ENCODE results near the gene NUP107. TPM values are rescaled to one million over a fixed set of nuclear protein-coding genes. Genes with fewer than 3 reads are reported as not detected.
"Not testable (repeated sequence)": the region's sequence is repeated elsewhere in the genome, so short reads cannot be mapped to it uniquely, and the experiment has no call there.

Gene NUP107
- total RNA-seq (2014; rRNA removed) (89.3 and 106 TPM in 2 replicates), Bru-seq, nascent RNA (percentile 79 among the genes with signal in this experiment), BruChase-seq, experiment 1, labeled RNA remaining after a 6-hour chase (percentile 82 among the genes with signal in this experiment), BruChase-seq, experiment 2, labeled RNA remaining after a 2-hour chase (percentile 78 among the genes with signal in this experiment)
- long read RNA-seq, full-length matches to known transcripts = 59 of 118 reads
- long read RNA-seq, partial matches to known transcripts = 31 of 118 reads
- long read RNA-seq, other reads (novel, unspliced or antisense) = 28 of 118 reads

DNA sequence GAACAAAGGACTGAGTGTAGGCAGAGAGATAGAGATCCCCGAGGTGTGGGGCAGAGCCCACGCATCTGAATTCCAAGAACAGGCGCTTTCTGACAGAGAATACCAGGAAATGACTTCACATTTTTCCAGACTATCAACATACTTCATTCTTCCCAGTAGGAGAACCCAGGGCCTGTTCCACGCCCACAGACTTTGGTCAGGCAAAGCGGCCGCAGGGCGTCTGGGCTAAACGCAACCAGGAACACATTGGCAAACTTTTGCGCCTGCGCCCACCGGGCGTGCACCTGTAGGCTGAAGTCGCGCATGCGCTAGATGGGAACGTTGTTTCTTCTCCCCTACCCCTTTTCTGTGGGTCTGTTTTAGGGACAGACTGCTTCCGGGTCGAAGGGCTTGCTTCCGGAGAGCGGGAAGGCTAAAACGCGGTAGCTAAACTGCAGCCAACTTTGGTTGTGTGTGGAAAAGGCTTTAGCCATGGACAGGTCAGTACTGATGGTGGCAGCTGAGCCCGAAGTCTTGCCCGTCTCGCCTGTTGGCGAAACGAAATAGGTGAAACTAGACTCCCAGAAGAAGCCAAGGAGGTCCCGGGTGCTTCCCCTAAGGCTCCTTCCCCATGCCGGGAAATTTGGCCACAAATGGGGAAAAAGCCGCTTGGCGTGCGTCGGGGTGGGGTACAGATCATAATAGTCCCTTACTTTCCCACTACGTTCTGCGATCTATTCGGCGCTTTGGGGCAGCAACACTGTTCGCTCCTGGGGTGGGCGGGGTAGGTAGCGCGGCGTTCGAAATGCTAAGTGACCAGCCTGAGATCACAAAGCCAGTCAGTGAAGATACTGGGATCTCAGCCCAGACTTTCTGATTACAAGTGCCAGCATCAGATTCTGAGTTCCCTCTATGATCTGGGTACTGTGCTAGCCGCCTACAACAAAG, at the start of gene NUP107:
Gene NUP107 (plus strand): TSS at position 384 of the 927 bp plus-strand sequence. CDS start 88 bp downstream, at position 472.
- peak within 1 kb of the TSS; percentile 93 for H3K9ac ChIP-seq (ENCODE audit: low read length)
- H3K4me3 ChIP-seq (ENCODE audit: low read length) = peak within 1 kb of the TSS; percentile 83
- intact Hi-C loops (cut with micrococcal nuclease) = loop anchor here (2.0 kb wide), 1 partner anchor 76 kb away; the partner anchor contains the start of gene RAP1B
- CTCF ChIA-PET = interaction anchor here (0.7 kb wide), 1 partner anchor 646 kb away, joined by 5 read pairs; no protein-coding TSS in a partner anchor
- peak within 1 kb of the TSS; percentile 95 for H3K4me2 ChIP-seq (ENCODE audit: low read length)
- H3K27ac ChIP-seq (ENCODE audit: low read length) = peak within 1 kb of the TSS; percentile 70
- no peaks in the 10 kb centered on the region for H3K9me3 ChIP-seq (ENCODE audit: low read length)
- POLR2A ChIA-PET (ENCODE audit: unreplicated experiment) = no interaction called here
- H3K9me2 ChIP-seq (replicated peaks; ENCODE audit: low read length) = no peaks in the 10 kb centered on the region
- ATAC-seq (peak; percentile 97), DNase-seq (peak; percentile 100)
- BruUV-seq (replicated peaks) = TSS peak; percentile 72
- TF ChIP-seq, protein P1, sequence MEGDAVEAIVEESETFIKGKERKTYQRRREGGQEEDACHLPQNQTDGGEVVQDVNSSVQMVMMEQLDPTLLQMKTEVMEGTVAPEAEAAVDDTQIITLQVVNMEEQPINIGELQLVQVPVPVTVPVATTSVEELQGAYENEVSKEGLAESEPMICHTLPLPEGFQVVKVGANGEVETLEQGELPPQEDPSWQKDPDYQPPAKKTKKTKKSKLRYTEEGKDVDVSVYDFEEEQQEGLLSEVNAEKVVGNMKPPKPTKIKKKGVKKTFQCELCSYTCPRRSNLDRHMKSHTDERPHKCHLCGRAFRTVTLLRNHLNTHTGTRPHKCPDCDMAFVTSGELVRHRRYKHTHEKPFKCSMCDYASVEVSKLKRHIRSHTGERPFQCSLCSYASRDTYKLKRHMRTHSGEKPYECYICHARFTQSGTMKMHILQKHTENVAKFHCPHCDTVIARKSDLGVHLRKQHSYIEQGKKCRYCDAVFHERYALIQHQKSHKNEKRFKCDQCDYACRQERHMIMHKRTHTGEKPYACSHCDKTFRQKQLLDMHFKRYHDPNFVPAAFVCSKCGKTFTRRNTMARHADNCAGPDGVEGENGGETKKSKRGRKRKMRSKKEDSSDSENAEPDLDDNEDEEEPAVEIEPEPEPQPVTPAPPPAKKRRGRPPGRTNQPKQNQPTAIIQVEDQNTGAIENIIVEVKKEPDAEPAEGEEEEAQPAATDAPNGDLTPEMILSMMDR (conservative IDR thresholded peaks at IDR 0.05; ENCODE audit: low read depth, low read length) = no peak
- no peak for TF ChIP-seq EZH2 (IDR thresholded peaks at IDR 0.05; ENCODE audit: low read length, unreplicated experiment)
- H3F3A ChIP-seq (ENCODE audit: low read length, unreplicated experiment) = no peaks in the 10 kb centered on the region
- peaks cover 19% of the 10 kb centered on the region; the same call in 1 of the 2 replicates for H3K4me1 ChIP-seq (ENCODE audit: insufficient read depth, low read length)
- no peaks in the 10 kb centered on the region for H4K20me1 ChIP-seq (ENCODE audit: low read length)
- H3K79me2 ChIP-seq (ENCODE audit: low read length) = peaks cover 39% of the 10 kb centered on the region
- peak within 1 kb of the TSS; percentile 80 for H2AFZ ChIP-seq (ENCODE audit: low read length)
- no peaks in the 10 kb centered on the region for H3K27me3 ChIP-seq (ENCODE audit: low read length)
- H3K36me3 ChIP-seq (ENCODE audit: low read depth, low read length) = peaks cover 18% of the 10 kb centered on the region

DNA sequence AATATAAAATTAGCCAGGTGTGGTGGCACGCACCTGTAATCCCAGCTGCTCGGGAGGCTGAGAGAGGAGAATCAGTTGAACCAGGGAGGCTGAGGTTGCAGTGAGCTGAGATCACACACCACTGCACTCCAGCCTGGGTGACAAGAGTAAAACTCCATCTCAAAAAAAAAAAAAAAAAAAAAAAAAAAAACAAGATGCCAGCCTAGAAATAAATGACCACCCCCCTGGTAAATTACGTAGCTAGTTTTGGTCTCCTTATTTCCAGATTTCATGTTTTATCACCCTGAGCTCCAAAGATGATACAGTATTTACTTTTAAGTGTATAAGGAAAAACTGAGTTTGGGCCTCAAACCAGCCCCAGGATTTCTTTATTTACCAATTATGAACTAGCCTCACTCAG, 49.3 kb upstream of the NUP107 start:
- H3K9me2 ChIP-seq (replicated peaks; ENCODE audit: low read length); H3K9me3 ChIP-seq (ENCODE audit: low read length); H4K20me1 ChIP-seq (ENCODE audit: low read length); DNase-seq; H3F3A ChIP-seq (ENCODE audit: low read length, unreplicated experiment); H3K27me3 ChIP-seq (ENCODE audit: low read length); H3K4me2 ChIP-seq (ENCODE audit: low read length); H3K27ac ChIP-seq (ENCODE audit: low read length); H3K9ac ChIP-seq (ENCODE audit: low read length); H3K36me3 ChIP-seq (ENCODE audit: low read depth, low read length); H2AFZ ChIP-seq (ENCODE audit: low read length); POLR2A ChIA-PET (ENCODE audit: unreplicated experiment); H3K4me1 ChIP-seq (ENCODE audit: insufficient read depth, low read length); H3K4me3 ChIP-seq (ENCODE audit: low read length); ATAC-seq; intact Hi-C loops (cut with micrococcal nuclease); BruUV-seq (replicated peaks): not testable (repeated sequence)
- CTCF ChIA-PET = interaction anchor here (0.6 kb wide), 1 partner anchor 10 kb away, joined by 5 read pairs; no protein-coding TSS in a partner anchor
- peaks cover 96% of the 10 kb centered on the region for H3K79me2 ChIP-seq (ENCODE audit: low read length)

DNA sequence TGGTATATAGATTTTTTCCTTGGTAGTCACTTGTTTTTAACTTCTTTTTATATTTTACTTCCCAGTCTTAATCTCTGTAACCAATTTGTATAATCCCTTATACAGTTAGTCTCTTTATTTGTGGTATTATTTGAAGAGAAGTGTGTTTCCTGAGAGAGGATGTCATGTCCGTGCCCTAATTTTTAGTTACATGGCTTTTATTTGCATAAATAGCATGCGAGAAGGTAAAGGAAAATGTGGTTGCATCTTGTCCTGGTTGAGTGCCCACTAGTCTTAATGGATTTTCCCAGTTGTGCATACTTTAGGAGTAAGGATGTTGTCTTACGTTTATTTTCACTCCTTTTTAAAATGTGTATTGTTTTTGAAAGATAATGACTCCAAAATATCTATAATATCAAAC, 48.6 kb upstream of the NUP107 start:
- no peak overlapping the region for H3K27ac ChIP-seq (ENCODE audit: low read length)
- CTCF ChIA-PET = no interaction called here
- ATAC-seq (no peak), DNase-seq (no peak)
- H3K9me2 ChIP-seq (replicated peaks; ENCODE audit: low read length) = no peaks in the 10 kb centered on the region
- H3K27me3 ChIP-seq (ENCODE audit: low read length) = no peaks in the 10 kb centered on the region
- no peak overlapping the region for H2AFZ ChIP-seq (ENCODE audit: low read length)
- POLR2A ChIA-PET (ENCODE audit: unreplicated experiment) = no interaction called here
- H3K9me3 ChIP-seq (ENCODE audit: low read length) = no peaks in the 10 kb centered on the region
- H3F3A ChIP-seq (ENCODE audit: low read length, unreplicated experiment) = no peaks in the 10 kb centered on the region
- peaks cover 96% of the 10 kb centered on the region for H3K79me2 ChIP-seq (ENCODE audit: low read length)
- no peaks in the 10 kb centered on the region for H3K36me3 ChIP-seq (ENCODE audit: low read depth, low read length)
- H3K9ac ChIP-seq (ENCODE audit: low read length) = no peak overlapping the region
- H3K4me3 ChIP-seq (ENCODE audit: low read length) = no peak overlapping the region
- intact Hi-C loops (cut with micrococcal nuclease) = no loop called here
- TF ChIP-seq, protein P1 (conservative IDR thresholded peaks at IDR 0.05; ENCODE audit: low read depth, low read length) = no peak
- TF ChIP-seq EZH2phosphoT487 (IDR thresholded peaks at IDR 0.05; ENCODE audit: borderline replicate concordance, low read length) = no peak
- TF ChIP-seq EZH2 (IDR thresholded peaks at IDR 0.05; ENCODE audit: low read length, unreplicated experiment) = no peak
- no TSS peak for BruUV-seq (replicated peaks)
- no peaks in the 10 kb centered on the region for H3K4me1 ChIP-seq (ENCODE audit: insufficient read depth, low read length)
- no peak overlapping the region for H3K4me2 ChIP-seq (ENCODE audit: low read length)
- peaks cover 7% of the 10 kb centered on the region for H4K20me1 ChIP-seq (ENCODE audit: low read length)

Data from PC-3 (cell line).